Activated T-cell treated with anti-CD3 and anti-CD28 coated beads for 48 hours (primary cell): ENCODE results near the gene GALNT9.

Experiments used
- DNase-seq: peaks from one replicate; pipeline ENCODE4 v3.0.0-alpha.2; 2020; ENCODE audit warnings: low read depth

GALNT9 gene

DNA sequence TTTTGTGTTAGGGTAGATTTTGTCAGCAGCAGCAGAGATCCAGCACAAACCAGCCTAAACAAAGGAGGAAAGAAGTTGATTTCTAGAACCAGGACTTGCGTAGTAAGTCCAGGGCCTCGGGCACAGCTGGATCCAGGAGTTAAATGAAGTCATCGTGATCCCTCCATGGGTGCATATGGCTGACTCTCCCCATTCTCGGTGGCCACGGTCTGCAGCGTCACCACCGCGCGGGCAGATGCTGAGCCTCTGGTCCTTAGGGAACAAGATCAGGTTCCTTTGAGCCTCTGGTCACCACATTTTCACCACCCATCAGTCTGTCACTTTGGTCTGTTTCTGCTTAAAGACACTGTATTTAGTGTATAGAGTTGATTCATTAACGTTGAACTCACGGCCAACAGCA lies 14.8 kb upstream of the GALNT9 start:
- no peak for DNase-seq

DNA sequence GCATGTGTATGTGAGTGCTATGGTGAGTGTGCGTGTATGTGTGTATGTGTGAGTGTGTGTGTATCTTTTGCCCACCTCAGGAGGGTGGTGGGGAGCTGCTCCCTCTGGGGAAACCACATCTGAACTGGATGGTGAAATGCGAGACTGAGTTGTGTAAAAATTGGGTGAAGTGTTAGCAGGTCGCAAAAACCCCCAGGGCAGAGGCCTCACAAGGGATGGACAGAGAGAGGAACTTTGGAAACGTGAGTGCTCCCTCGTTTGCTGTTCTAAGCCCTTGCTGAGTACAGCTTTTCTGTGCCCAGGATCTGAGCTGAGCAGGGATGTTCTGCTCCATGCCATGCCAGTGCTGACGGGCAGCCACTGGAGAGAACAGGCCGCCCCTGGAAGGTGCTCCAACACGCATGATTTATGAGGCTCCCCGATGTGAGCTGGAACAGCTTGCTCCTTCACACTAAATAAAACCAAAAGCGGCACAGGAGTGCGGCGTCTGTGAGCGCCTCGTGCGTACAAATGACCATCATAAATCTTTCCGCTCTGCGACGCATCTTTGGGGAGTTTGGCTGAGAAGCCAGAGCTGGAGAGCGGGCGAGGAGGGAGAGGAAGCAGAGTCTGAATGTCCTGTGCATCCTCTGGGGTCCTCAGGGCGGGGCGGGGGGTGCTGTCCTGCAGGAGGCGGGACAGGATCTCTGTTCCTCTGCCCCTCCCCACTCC lies 14.1 kb upstream of the GALNT9 start:
- no peak for DNase-seq

DNA sequence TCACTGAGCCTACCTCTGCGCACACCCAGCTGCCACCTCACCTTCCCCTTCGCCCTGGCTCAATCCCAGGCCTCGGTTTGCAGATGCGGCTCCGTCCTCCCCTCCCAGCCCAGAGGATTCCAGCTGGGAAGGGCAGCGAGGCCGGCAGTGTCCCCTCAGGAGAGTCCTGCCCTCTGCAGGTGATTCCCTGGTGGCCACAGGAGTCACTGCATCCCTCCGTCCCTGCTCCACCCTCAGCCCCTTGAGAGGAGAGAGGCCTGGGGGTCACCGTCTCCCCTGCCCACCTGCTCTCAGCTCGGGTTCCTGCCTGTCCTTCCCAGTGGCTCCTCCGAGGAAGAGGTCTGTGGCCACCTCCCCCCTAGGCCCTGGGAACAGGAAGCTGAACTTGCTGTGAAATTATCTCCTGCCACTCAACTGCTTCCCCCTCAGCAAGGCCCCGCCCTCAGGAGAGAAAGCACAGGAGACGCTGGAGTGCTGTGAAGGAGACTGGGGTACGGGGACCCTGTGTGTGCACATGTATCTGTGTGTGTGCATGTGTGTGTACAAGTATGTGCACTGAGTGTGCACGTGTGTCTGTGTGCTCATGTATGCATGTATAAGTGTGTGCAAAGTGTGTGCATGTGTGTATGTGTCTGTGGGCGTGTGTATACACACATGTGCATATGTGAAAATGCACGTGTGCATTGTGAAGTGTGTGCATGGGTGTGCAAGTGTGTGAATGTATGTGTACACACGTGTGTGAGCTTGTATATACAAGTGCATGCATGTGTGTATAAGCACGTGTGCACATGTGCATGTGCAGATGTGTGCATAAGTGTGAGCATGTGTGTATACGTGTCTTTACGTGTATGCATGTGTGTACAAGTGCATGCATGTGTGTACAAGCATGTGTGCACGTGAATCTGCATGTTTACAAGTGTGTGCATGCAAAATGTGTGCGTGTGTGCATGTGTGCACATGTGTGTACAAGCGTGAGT lies 13.2 kb upstream of the GALNT9 start:
- no peak for DNase-seq

DNA sequence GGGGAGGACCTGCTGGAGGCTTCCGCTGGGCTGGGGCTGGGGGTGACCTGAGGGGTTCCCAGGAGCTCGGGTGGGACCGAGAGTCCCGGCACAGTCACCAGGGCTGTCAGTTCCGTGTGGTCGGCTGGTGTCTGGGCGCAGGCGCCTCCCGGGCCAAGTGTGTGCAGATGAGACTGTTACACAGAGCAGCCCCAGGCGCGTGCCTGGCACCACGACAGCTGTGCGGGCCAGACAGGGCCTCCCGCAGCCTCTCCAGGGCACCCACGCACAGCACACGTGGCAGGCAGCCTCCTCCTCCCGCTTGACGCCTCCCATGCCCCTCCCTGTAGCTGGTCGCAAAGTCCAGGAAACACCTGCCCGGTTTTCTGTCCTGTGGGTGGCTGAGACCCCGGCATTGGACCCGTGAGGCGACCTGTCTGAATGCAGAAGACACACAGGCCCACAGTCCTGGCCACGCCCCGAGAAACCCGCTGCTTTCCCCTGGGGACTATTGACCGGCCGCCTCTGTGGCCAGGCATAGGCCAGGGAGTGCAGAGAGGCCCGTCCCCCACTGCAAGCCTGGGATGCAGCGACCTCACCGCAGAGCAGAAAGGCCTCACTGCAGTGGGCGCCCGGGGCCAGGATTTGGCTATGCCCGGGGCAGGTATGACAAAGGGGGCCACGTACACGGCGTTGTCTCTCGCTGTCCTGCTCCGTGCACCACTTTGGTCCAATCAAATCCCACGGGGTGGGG lies 12.1 kb upstream of the GALNT9 start:
- DNase-seq: no peak

DNA sequence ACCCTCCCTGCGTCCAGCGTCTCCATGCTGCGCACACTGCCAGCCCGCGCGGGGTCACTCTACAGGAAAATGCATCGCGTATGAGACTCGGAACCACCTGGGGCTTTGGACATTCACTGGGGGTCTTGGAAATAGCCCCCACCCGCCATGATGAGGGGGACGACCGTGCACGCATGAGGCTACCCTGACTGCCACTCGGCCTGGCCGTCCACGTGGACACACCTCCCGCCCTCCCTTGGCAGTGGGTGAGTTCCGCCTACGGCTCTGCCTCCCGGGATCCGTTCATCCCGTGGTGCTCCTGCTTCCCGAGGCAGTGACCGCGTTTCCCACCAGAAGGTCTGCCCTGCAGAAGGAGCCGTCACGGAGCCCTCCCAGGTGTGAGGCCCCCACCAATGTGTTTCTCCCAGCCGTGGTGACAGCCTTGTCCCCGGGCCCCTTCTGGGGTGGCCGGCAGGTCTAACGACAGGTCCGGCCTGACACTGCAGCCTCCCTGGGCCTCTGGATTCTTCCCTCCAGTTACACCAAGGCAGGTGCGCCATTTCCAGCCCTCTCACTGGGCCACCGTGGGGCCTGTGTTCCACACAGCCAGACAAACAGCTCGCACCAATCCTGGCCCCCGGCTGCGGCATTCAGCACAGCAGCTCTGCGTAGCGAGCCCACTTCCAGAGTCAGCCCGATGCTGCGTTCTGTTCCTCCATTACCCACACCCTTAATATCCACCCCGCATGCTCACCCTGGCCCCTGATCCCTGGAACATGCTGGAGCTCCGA lies 11.1 kb upstream of the GALNT9 start:
- no peak for DNase-seq

DNA sequence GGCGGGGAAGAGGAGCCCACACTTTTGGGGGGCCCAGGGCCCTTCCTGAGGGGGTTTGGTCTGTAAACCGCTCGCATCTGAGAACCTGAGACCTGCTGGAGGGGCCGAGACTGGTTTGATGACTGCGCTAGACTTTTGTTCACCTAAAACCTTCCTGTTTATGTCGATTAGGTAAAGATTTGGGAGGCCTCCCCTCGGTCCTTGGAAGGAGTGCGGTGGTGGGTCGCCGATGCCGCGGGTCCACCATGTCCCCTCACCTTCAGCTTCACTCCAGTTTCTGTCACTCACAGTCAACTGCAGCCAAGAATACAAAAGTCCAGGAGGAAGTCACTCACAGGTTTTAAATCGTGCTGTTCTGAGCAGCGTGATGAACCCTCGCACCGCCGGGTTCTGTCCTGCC lies 10.5 kb upstream of the GALNT9 start:
- DNase-seq: no peak

DNA sequence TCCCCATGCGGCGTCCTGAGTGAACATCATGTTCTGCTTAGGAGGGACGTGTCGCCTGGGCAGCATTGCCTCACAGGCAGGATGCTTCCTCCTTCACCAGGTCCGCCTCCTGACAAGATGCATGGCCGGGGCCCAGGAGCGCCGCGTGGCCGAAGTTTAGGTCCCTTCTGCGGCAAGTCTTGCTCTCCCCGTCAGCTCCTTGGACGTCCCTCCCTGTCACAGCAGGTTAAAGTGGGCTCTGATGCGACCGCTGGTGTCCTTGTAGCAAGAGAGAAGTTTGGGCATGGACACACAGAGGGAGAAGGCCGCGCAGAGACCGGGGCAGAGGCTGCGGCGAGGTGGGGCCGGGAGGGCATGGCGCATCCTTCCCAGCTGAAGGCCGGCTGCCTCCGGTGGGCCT lies 9.4 kb upstream of the GALNT9 start:
- no peak for DNase-seq

DNA sequence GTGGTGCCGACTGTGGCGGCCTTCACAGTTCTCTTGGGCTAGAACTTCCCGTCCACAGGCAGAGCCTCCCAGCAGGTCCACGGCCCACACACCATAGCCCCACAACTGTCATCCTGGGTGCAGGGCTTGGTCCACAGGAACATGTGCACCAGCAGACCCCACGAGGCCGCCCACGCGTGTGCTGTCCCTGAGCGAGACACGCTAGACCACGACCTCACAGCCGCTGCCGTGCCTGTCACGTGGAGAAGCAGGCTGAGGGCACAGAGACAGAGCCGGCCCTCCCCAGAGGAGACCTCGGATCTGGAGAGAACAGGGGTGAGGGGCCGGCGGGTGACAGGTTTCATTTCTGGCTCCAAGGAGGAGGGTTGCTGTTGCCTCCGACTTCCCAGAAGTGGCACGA lies 8.9 kb upstream of the GALNT9 start:
- DNase-seq: no peak

DNA sequence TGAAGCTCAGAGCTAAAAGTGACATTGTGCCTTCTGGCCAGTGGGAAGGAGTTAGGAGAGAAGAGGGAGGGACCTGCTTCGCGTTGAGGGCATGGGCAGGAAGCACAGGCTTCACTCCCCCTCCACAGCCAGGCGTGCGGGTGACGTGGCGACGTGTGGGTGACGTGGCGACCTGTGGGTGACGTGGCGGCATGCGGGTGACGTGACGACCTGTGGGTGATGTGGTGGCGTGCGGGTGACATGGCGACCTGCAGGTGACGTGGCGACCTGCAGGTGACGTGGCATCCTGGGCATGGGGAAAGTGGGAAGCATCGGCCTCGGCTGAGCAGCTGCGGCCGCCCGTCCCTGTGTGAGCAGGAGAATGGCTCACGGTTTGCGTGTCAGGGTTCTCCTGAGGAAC lies 8.2 kb upstream of the GALNT9 start:
- DNase-seq: no peak

DNA sequence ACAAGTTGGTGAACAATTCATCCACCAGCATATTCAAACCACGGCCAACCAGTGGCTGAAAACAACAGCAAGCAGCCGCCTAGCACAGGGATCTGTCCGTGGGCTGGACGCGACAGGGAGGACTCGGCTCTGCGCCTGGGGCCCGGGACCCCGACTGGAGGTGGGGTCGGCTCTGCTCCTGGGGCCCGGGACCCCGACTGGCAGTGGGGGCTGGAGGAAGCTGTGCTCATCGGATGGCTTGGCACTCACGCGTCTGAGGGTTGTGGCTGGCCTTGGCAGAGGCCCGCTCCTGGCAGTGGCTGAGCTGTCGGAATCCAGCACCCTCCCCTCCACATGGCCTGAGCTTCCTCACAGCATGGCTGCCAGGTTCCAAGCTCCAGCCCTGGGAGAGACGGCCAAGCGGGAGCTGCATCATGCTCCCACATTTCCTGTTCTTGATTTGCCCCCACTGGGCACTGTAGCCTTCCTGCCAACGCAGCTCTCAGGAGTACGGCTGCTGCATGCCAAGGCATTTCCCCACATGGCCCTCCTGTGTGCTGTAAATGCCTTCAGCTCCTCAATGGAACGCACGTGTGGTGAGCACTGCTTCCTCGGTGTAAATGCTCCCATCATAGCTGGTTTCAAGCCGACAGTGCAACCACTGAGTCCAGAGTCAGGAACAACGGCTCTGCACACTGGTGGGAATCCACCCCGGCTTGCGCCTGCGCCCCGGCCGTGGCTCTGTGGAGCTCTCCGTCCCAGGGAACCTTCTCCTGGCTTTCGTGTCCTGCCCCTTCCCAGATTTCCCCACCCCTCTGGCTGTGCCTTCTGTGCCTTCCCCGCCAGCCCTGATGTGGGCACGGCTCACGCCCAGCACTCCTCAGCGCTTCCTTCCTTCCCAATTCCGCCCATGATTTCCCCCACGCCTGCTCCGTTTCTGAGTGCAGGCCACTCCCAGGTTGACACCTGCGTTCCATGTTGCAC lies 7.3 kb upstream of the GALNT9 start:
- DNase-seq: no peak

DNA sequence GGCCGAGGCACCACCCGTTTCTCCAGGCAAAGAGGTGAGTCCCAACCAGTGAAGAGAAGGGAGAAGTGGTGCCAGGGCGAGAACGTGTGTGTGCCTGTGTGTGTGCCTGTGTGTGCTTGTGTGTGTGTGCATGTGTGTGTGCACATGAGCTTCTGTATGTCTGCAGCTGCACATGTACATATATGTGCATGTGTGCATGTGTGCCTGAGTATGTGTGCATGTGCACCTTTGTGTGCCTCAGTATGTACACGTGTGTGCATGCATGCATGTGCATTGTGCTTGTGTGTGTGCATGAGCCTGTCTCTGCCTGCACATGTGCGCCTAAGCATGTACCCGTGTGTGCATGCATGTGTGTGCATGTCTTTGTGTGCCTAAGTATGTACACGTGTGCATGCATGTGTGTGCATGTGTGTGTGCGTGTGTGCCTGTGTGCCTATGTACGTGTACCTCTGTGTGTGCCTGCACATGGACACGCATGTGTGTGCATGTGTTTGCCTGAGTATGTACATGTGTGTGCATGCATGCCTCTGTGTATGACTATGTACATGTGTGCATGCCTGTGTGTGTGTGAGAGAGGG lies 5.9 kb upstream of the GALNT9 start:
- DNase-seq: no peak

DNA sequence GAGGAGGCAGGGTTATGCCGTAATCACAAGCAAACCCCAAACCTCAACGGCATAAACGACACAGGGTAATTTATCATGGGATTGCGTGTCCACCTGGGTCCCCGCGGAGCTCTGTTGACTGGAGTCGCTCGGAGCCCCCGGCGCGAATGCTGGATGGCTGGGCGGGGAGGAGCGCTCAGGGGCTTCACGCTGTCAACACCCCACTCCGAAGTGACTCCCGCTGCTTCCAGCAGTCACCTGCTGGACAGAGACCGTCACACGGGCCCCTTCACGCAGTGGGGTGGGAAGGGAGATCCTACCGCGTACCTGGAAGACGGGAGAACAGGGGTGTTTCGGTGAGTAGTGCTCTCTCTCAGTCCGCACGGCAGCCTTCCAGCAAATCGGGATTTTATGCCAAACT lies 4.4 kb upstream of the GALNT9 start:
- DNase-seq: no peak

DNA sequence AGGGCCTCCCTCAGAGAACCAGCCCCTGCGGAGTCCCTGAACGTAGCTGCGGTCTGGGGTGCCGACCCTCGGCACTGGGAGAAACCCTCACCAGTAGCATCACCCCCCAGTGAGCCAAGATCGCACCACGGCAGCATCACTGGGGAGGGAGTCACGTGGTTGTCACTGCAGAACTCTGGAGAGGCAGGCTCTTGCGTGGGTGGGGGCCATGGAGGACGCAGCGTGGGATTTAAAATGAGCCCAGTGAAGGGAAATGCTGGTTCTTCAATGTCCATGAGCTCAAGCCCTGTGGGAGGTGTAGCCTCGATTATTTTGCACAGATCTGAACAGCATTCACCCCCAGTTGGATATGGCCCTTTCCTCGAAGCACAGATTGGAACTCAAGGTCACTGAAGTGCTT lies 3.9 kb upstream of the GALNT9 start:
- no peak for DNase-seq

DNA sequence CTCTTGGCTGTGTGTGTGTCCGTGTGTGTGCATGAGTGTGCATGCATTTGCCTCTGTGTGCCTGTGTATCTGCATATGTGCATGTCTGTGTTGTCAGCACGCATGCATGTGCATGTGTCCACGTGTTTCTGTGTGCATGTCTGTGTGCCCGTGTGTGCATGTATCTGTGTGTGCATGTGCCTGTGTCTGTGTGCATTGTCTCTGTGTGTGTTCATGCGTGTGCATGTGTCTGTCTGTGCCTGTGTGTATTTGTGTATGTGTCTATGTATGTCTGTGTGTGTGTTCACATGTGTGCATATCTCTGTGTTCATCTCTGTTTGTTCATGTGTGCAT lies 1.1 kb upstream of the GALNT9 start:
- no peak for DNase-seq

DNA sequence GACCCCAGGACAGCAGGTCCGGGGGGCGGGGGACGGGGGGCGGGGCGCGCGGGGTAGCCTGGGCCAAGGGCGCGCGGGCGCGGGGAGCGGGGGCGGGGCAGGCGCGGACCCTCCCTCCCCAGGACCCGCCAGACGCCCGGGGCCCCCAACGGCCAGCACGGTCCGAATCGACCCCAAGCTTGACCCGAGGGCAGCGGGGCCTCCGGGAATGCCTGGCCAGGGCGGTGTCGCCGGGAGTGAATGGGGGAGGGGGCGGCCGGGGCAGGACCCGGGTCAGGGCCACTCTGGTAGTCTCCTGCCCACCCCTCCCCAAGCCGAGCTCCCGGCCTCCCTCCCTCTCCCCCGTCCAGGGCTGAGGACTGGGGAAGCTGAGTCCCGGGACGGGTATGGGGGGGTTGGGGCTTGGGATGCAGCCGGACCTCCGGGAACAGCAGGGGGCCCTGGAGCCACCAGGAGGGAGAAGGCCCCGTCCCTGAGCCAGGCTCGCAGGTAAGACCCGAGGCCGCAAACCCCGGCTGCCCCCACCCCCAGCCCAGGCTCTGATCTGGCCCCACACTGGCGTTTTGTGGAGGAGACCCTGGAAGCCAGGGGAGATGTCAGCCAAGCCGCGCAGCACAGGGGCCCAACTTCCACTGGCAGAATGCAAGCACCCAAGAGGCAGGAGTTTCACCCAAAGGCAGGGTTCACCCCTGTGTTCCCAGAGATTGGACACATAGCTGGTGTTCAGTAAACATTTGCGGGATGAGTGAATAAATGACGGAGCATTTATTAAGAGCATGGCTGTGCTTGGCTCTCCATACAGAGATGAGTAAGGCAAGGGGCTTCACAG lies 545 bp upstream of the GALNT9 start:
- no peak for DNase-seq

DNA sequence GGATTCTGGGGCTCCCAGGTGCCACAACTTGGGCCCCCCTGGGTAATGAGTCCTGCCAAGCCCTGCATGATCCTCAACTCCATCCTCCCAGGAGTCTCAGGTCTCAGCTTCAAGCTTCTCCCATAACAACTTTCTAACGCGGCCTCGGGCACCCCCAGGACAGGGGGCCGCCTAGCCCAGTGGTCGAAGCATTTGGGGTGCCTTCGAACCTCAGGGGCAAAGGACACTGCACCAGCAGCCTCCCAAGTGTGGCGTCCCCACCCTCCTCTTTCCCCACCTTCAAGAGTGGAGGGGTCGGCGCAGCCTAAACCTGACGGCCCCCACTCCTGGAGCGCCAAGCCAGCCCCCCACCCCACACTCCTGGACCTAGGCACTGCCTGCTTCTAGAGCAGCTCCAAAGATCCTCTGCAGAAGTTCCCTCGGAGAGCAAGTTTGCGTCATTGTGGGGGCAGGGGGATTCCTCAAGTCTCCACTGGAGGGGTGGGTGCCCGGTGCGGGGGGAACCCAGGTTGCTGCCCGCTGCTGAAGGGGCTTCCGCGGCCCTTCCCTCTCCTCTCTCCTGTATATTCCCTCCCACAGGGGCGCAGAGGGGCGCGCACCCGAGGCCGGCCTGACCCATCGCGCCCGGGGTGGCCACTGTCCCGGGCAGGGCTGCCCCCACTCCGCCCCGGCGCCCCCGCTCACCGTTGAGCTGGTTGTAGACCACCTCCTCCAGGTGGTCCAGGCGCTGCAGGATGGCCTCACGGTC lies 933 bp downstream of the GALNT9 start:
- no peak for DNase-seq

DNA sequence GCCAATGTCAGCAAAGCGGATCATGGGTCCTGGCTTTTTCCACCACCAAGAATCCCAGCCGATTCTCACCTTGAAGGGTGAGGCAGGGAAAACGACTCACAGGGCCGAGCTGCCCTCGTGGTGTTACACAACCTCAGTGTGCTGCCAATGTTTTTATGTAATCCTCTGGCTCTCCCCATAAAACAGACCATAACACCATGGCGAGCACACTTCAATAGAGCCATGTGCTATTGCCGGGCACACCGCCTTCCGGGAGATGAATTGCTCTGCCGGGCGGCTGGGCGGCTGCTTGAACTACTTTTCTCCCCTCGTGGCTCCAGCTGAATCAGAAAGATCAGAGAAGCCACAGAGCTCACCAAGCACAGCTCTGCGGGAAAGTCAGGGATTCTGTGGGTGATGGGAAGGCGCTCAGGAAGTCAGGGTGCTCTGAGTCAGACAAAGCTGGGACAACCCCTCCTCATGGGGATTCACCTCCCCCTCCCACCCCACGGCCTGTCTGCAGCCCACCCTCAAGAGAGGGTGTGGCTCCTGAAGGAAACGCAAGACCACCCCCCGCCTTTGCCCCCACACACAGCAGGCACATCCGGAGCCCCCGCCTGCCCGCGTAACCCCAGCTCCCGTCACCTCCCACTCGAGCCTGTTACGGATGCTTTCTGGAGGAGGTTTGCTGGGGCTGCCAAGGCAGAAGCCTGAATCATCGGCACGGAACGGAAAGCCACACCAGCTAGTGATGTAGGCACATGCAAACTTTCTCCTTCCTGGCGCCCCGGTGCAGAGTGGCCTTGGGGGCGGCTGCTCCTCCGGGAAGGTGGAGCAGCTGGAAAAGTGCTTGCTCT lies 1.8 kb downstream of the GALNT9 start:
- peak; percentile 62 for DNase-seq

DNA sequence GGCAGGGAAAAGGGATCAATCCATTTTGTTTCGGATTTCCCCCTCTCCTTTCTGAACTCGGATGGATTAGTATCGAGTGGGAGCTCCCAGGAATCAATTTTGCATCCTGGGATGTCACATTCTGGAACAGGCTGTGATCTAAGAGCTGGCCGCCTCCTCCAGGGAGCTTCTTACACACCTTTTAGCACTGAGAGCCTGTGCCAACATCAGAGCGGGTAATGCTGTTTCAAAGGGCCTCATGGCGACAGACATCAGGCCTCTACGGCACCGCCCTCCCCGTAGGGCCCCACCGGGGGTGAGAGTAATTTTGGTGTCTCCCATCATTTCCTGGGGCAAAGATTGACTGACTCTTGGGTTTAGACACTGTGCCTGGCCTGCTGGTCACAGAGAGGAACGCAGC lies 2.7 kb downstream of the GALNT9 start:
- DNase-seq: no peak
